ENCODE results near the gene LBHD1. TPM values are rescaled to one million over a fixed set of nuclear protein-coding genes. Genes with fewer than 3 reads are reported as not detected.

Gene LBHD1
- total and polyA plus RNA-seq, 2 of the 4 experiments (the other 2 are of a cell fraction): 1.6 to 4.0 TPM

GRCh38 chr11:62647609-62648005 lies 24.5 kb downstream of the LBHD1 start:
- Histone ChIP-seq H2BK15ac (ENCODE audit: low read depth, low read length) (no peak overlapping the region), H3K27ac (ENCODE audit: insufficient read depth, low read length) (no peak overlapping the region), H3K9me1 (ENCODE audit: insufficient read depth, low read length) (peaks cover 7% of the 10 kb centered on the region; the same call in 1 of the 2 replicates), H3K4ac (ENCODE audit: low read depth, low read length) (no peak overlapping the region), H4K91ac (ENCODE audit: insufficient read depth, low read depth, low read length) (no peak overlapping the region), H2AK9ac (replicated peaks; ENCODE audit: low read depth, low read length, poor library complexity) (no peak overlapping the region), H3K36me3 (ENCODE audit: control insufficient read depth, insufficient read depth, low read length) (peaks cover 35% of the 10 kb centered on the region), H2BK120ac (ENCODE audit: low read depth, low read length) (no peak overlapping the region), H4K20me1 (ENCODE audit: insufficient read depth, low read length) (peaks cover 17% of the 10 kb centered on the region), H4K5ac (ENCODE audit: low read depth, low read length) (no peak overlapping the region), H3K18ac (ENCODE audit: low read depth, low read length) (no peak overlapping the region), H4K8ac (ENCODE audit: low read depth in 2 of 2, low read length in 2 of 2) (no peak overlapping the region), H2BK20ac (ENCODE audit: low read depth, low read length) (no peak overlapping the region), H3K9ac (ENCODE audit: low read depth, low read length) (no peak overlapping the region), H2AK5ac (ENCODE audit: low read depth, low read length) (no peak overlapping the region), H2BK5ac (ENCODE audit: low read depth, low read length, poor library complexity, severe bottlenecking) (no peak overlapping the region), H3K79me1 (ENCODE audit: low read depth in 1 of 2, low read length in 2 of 2) (peaks cover 6 to 59% of the 10 kb centered on the region in 2 experiments), H3K9me3 (ENCODE audit: control insufficient read depth, insufficient read depth, low read length) (no peaks in the 10 kb centered on the region), H3K4me3 (ENCODE audit: insufficient read depth, low read depth, low read length) (no peak overlapping the region), H3K27me3 (ENCODE audit: control insufficient read depth, insufficient read depth, low read length) (no peaks in the 10 kb centered on the region), H3K23ac (ENCODE audit: low read depth, low read length) (no peak overlapping the region), H3K4me1 (ENCODE audit: control insufficient read depth, insufficient read depth, low read length) (peaks cover 8% of the 10 kb centered on the region), H3K4me2 (ENCODE audit: low read depth, low read length) (no peak overlapping the region), H2AFZ (replicated peaks; ENCODE audit: low read length, poor library complexity) (no peak overlapping the region), H3K56ac (ENCODE audit: extremely low read depth, insufficient read depth, low read length) (no peak overlapping the region), H3K14ac (replicated peaks; ENCODE audit: low read depth, low read length) (no peak overlapping the region)
- 100% methylated on average over 4 of the region's 6 CpGs; no CpG with 5 or more reads in 1 of the 2 experiments for WGBS, 2 experiments (ENCODE audit: extremely low coverage in 2 of 2, insufficient read length in 1 of 2)
- dilution Hi-C loops (cut with HindIII; ENCODE audit: low sequenced_read_pairs, unreplicated experiment) (no loop called here), intact Hi-C loops (cut with micrococcal nuclease) (no loop called here), in situ Hi-C loops (cut with MboI; ENCODE audit: low sequenced_read_pairs) (no loop called here)
- DNase-seq (no peak), ATAC-seq (ENCODE audit: low read depth) (no peak)
- CTCF ChIA-PET: no interaction called here
- TF ChIP-seq FOS (IDR thresholded peaks at IDR 0.05; ENCODE audit: low read depth, low read length) (no peak), POLR2A (IDR thresholded peaks at IDR 0.05; ENCODE audit: low read depth, low read length) (no peak), RCOR1 (IDR thresholded peaks at IDR 0.05; ENCODE audit: insufficient replicate concordance, low read length) (no peak), MAZ (IDR thresholded peaks at IDR 0.05; ENCODE audit: borderline replicate concordance, low read depth, low read length) (no peak), NFE2L2 (IDR thresholded peaks at IDR 0.05; ENCODE audit: low read depth, low read length) (no peak), MXI1 (IDR thresholded peaks at IDR 0.05; ENCODE audit: borderline replicate concordance, low read depth, low read length) (no peak), RFX5 (IDR thresholded peaks at IDR 0.05; ENCODE audit: low read depth, low read length) (no peak), CTCF (conservative IDR thresholded peaks at IDR 0.05; ENCODE audit: low read depth, low read length) (no peak), BHLHE40 (IDR thresholded peaks at IDR 0.05; ENCODE audit: low read depth, low read length) (no peak), MAFK (IDR thresholded peaks at IDR 0.05; ENCODE audit: low read depth, low read length) (no peak), USF2 (IDR thresholded peaks at IDR 0.05; ENCODE audit: low read depth, low read length) (no peak), CHD1 (IDR thresholded peaks at IDR 0.05; ENCODE audit: low read depth, low read length) (no peak), ELK1 (IDR thresholded peaks at IDR 0.05; ENCODE audit: borderline replicate concordance, low read depth, low read length) (no peak), CEBPB (IDR thresholded peaks at IDR 0.05; ENCODE audit: low read depth, low read length) (no peak), RAD21 (IDR thresholded peaks at IDR 0.05; ENCODE audit: low read length) (no peak), SMC3 (IDR thresholded peaks at IDR 0.05; ENCODE audit: low read depth, low read length) (no peak)
- BruUV-seq (replicated peaks): no TSS peak
- POLR2A ChIA-PET (ENCODE audit: unreplicated experiment): no interaction called here
